HFF-Myc (cell line): ENCODE measurements around the gene SELENOM.
"Not testable (repeated sequence)": the region's sequence is repeated elsewhere in the genome, so short reads cannot be mapped to it uniquely, and the experiment has no call there.

Experiments
- DNase-seq: peaks from one replicate; pipeline ENCODE4 v3.0.0-alpha.2; 2011; ENCODE audit warnings: low read depth; ENCODE audit errors: extremely low read depth
- H3K4me3 ChIP-seq: replicated peaks from 2 replicates; pipeline ENCODE4 v1.5.1; 2011; ENCODE audit warnings: low read depth, mild to moderate bottlenecking, control low read depth, low read length
- CTCF ChIP-seq: IDR thresholded peaks from 2 replicates; pipeline ENCODE4 v1.5.1; 2012; ENCODE audit warnings: mild to moderate bottlenecking, low read depth, low read length, control low read depth; ENCODE audit errors: missing control alignments

SELENOM gene

GRCh38 chr22:31118046-31118820 lies 10.9 kb upstream of the SELENOM start:
- no peak overlapping the region for H3K4me3 ChIP-seq
- TF ChIP-seq CTCF, result no peak

GRCh38 chr22:31112547-31113091 lies 5.3 kb upstream of the SELENOM start:
- not testable (repeated sequence) for H3K4me3 ChIP-seq, DNase-seq

More at GRCh38 chr22:31118046-31118820, 10.9 kb upstream of the SELENOM start:
- no peak for DNase-seq

GRCh38 chr22:31107894-31108218 lies 488 bp upstream of the SELENOM start:
- TF ChIP-seq CTCF, result no peak
- peak overlapping the region; percentile 36 for H3K4me3 ChIP-seq
- no peak for DNase-seq

- no peak for DNase-seq
- H3K4me3 ChIP-seq, result peak overlapping the region; percentile 76
These were observed 614 bp downstream of the SELENOM start for GRCh38 chr22:31106731-31107177.

GRCh38 chr22:31106001-31106571 lies 1.3 kb downstream of the SELENOM start:
- peak overlapping the region; percentile 76 for H3K4me3 ChIP-seq
- no peak for DNase-seq

More at GRCh38 chr22:31106731-31107177, 614 bp downstream of the SELENOM start:
- TF ChIP-seq CTCF, result no peak

GRCh38 chr22:31105282-31105929 lies 2.0 kb downstream of the SELENOM start:
- TF ChIP-seq CTCF, result no peak
- peak overlapping the region; percentile 76 for H3K4me3 ChIP-seq
- no peak for DNase-seq

More at GRCh38 chr22:31106001-31106571, 1.3 kb downstream of the SELENOM start:
- no peak for TF ChIP-seq CTCF

- no peak overlapping the region for H3K4me3 ChIP-seq
- no peak for DNase-seq
- TF ChIP-seq CTCF, result peak; percentile 5
These were observed 2.5 kb downstream of the SELENOM start for GRCh38 chr22:31104869-31105268.
